IMR-90 (cell line): ENCODE results near the gene TAS2R3. TPM values are rescaled to one million over a fixed set of nuclear protein-coding genes. Genes with fewer than 3 reads are reported as not detected.

ENCODE experiments used
- ATAC-seq: fragments of 200-7000 bp; cut with Tn5 transposase; 2 replicates; pipeline ENCODE4 v1.9.1; 2020; ENCODE audit warnings: low read depth, mild to moderate bottlenecking, moderate library complexity
- BruUV-seq: library from RNA; stranded (reverse); fragments of 400-500 nt; replicated peaks from 2 replicates; lab custom pipeline; 2021; lab: Mats Ljungman, UMichigan
- CTCF ChIA-PET: fragments of 300-600 bp; formaldehyde crosslinking; extraction: SDS; loops from one replicate; lab custom pipeline; 2021; ENCODE audit warnings: antibody characterized with exemption; lab: Yijun Ruan, JAX
- POLR2A ChIA-PET: fragments of 300-600 bp; sonication (Branson Sonifier 250); formaldehyde crosslinking; loops from one replicate; lab custom pipeline; 2022; ENCODE audit warnings: antibody characterized with exemption; ENCODE audit not compliant: unreplicated experiment; lab: Charles Lee
- DNase-seq: peaks from one replicate; pipeline ENCODE4 v3.0.0; 2013
- H2AFZ ChIP-seq: replicated peaks from 2 replicates; pipeline ENCODE3; 2013; ENCODE audit warnings: low read length, mild to moderate bottlenecking; ENCODE audit not compliant: poor library complexity
- H2AK5ac ChIP-seq: 2 replicates; pipeline ENCODE4 v1.6.1; 2013; ENCODE audit warnings: low read depth, low read length, inconsistent platforms
- H2AK9ac ChIP-seq: replicated peaks from 2 replicates; pipeline ENCODE3; 2013; ENCODE audit warnings: mild to moderate bottlenecking, low read depth, low read length, moderate library complexity; ENCODE audit not compliant: poor library complexity
- H2BK120ac ChIP-seq: 2 replicates; pipeline ENCODE4 v1.6.1; 2013; ENCODE audit warnings: low read depth, low read length, inconsistent platforms
- H2BK15ac ChIP-seq: 3 replicates; pipeline ENCODE4 v1.6.1; 2013; ENCODE audit warnings: low read depth, low read length, inconsistent platforms
- H2BK20ac ChIP-seq: 2 replicates; pipeline ENCODE4 v1.6.1; 2013; ENCODE audit warnings: low read depth, mild to moderate bottlenecking, inconsistent platforms, low read length, moderate library complexity
- H2BK5ac ChIP-seq: 2 replicates; pipeline ENCODE4 v1.6.1; 2013; ENCODE audit warnings: mild to moderate bottlenecking, low read depth, low read length, inconsistent platforms; ENCODE audit not compliant: poor library complexity, severe bottlenecking
- H3K14ac ChIP-seq: replicated peaks from 2 replicates; pipeline ENCODE4 v1.6.1; 2013; ENCODE audit warnings: low read depth, low read length, inconsistent platforms
- H3K18ac ChIP-seq: 2 replicates; pipeline ENCODE4 v1.6.1; 2013; ENCODE audit warnings: low read depth, low read length, control low read depth
- H3K23ac ChIP-seq: 2 replicates; pipeline ENCODE4 v1.6.1; 2013; ENCODE audit warnings: low read depth, low read length, inconsistent platforms
- H3K27ac ChIP-seq: 2 replicates; pipeline ENCODE4 v1.5.1; 2013; ENCODE audit warnings: mild to moderate bottlenecking, control low read depth, low read length; ENCODE audit not compliant: insufficient read depth
- H3K27me3 ChIP-seq: 2 replicates; pipeline ENCODE4 v1.6.1; 2013; ENCODE audit warnings: low read length; ENCODE audit not compliant: control insufficient read depth, insufficient read depth
- H3K36me3 ChIP-seq: 2 replicates; pipeline ENCODE4 v1.6.1; 2013; ENCODE audit warnings: low read length, mixed read lengths; ENCODE audit not compliant: control insufficient read depth, insufficient read depth
- H3K4ac ChIP-seq: 2 replicates; pipeline ENCODE4 v1.6.1; 2013; ENCODE audit warnings: low read depth, low read length, inconsistent platforms
- H3K4me1 ChIP-seq: 2 replicates; pipeline ENCODE4 v1.6.1; 2013; ENCODE audit warnings: low read length, mixed read lengths; ENCODE audit not compliant: control insufficient read depth, insufficient read depth
- H3K4me2 ChIP-seq: 2 replicates; pipeline ENCODE4 v1.6.1; 2013; ENCODE audit warnings: low read depth, mild to moderate bottlenecking, control low read depth, low read length, moderate library complexity
- H3K4me3 ChIP-seq: 2 replicates; pipeline ENCODE4 v1.5.1; 2013; ENCODE audit warnings: low read depth, mild to moderate bottlenecking, control low read depth, low read length, moderate library complexity; ENCODE audit not compliant: insufficient read depth
- H3K56ac ChIP-seq: 2 replicates; pipeline ENCODE4 v1.6.1; 2013; ENCODE audit warnings: low read length, inconsistent platforms; ENCODE audit not compliant: insufficient read depth; ENCODE audit errors: extremely low read depth
- H3K79me1 ChIP-seq, 2 experiments: 2 replicates each; pipeline ENCODE4 v1.6.1; 2013; ENCODE audit warnings: low read length in 2 of 2, inconsistent platforms in 1 of 2, low read depth in 1 of 2
- H3K9ac ChIP-seq: 2 replicates; pipeline ENCODE4 v1.6.1; 2013; ENCODE audit warnings: low read depth, low read length, control low read depth
- H3K9me1 ChIP-seq: 2 replicates; pipeline ENCODE4 v1.6.1; 2013; ENCODE audit warnings: low read length, inconsistent platforms; ENCODE audit not compliant: insufficient read depth
- H3K9me3 ChIP-seq: 2 replicates; pipeline ENCODE4 v1.6.1; 2013; ENCODE audit warnings: low read length; ENCODE audit not compliant: control insufficient read depth, insufficient read depth
- H4K20me1 ChIP-seq: 2 replicates; pipeline ENCODE4 v1.6.1; 2013; ENCODE audit warnings: low read length, inconsistent platforms; ENCODE audit not compliant: insufficient read depth
- H4K5ac ChIP-seq: 2 replicates; pipeline ENCODE4 v1.6.1; 2013; ENCODE audit warnings: mild to moderate bottlenecking, low read depth, low read length, control low read depth
- H4K8ac ChIP-seq, 2 experiments: 2 replicates each; pipeline ENCODE4 v1.6.1; 2013; ENCODE audit warnings: low read depth in 2 of 2, low read length in 2 of 2, control low read depth in 1 of 2, inconsistent platforms in 1 of 2
- H4K91ac ChIP-seq: 2 replicates; pipeline ENCODE4 v1.6.1; 2013; ENCODE audit warnings: low read depth, low read length, inconsistent platforms; ENCODE audit not compliant: insufficient read depth
- BHLHE40 ChIP-seq: fragments of 150-350 bp; IDR thresholded peaks from 2 replicates; pipeline ENCODE4 v1.6.1; 2016; ENCODE audit warnings: mild to moderate bottlenecking, low read depth, low read length
- CEBPB ChIP-seq: IDR thresholded peaks from 2 replicates; pipeline ENCODE4 v1.6.1; 2012; ENCODE audit warnings: low read depth, low read length, improper control_type of control experiment
- CHD1 ChIP-seq: IDR thresholded peaks from 2 replicates; pipeline ENCODE4 v1.6.1; 2012; ENCODE audit warnings: low read depth, low read length, improper control_type of control experiment
- FOS ChIP-seq: fragments of 150-350 bp; IDR thresholded peaks from 2 replicates; pipeline ENCODE4 v1.6.1; 2016; ENCODE audit warnings: low read depth, low read length
- MAFK ChIP-seq: IDR thresholded peaks from 2 replicates; pipeline ENCODE4 v1.6.1; 2012; ENCODE audit warnings: low read depth, low read length, improper control_type of control experiment
- MAZ ChIP-seq: IDR thresholded peaks from 2 replicates; pipeline ENCODE4 v1.6.1; 2012; ENCODE audit warnings: low read depth, mild to moderate bottlenecking, low read length, improper control_type of control experiment, moderate library complexity, borderline replicate concordance
- MXI1 ChIP-seq: IDR thresholded peaks from 2 replicates; pipeline ENCODE4 v1.6.1; 2012; ENCODE audit warnings: low read depth, mild to moderate bottlenecking, low read length, moderate library complexity, borderline replicate concordance
- NFE2L2 ChIP-seq: fragments of 150-350 bp; IDR thresholded peaks from 2 replicates; pipeline ENCODE4 v1.6.1; 2016; ENCODE audit warnings: low read depth, mild to moderate bottlenecking, low read length
- POLR2A ChIP-seq: IDR thresholded peaks from 2 replicates; pipeline ENCODE4 v1.6.1; 2012; ENCODE audit warnings: mild to moderate bottlenecking, low read depth, low read length
- RAD21 ChIP-seq: IDR thresholded peaks from 2 replicates; pipeline ENCODE4 v1.6.1; 2012; ENCODE audit warnings: low read length, improper control_type of control experiment
- RCOR1 ChIP-seq: IDR thresholded peaks from 2 replicates; pipeline ENCODE4 v1.6.1; 2012; ENCODE audit warnings: mild to moderate bottlenecking, low read length, improper control_type of control experiment; ENCODE audit not compliant: insufficient replicate concordance
- SMC3 ChIP-seq: fragments of 150-350 bp; IDR thresholded peaks from 2 replicates; pipeline ENCODE4 v1.6.1; 2016; ENCODE audit warnings: low read depth, mild to moderate bottlenecking, antibody characterized with exemption, low read length, moderate library complexity
- WGBS, 2 experiments: methylation state at CpG; one replicate each; pipeline versions ENCODE4 v1.1.5 to v1.1.7; 2013; ENCODE audit warnings: missing lambda C conversion rate in 2 of 2; ENCODE audit not compliant: insufficient read length in 1 of 2; ENCODE audit errors: extremely low coverage in 2 of 2; 5-methylcytosine and 5-hydroxymethylcytosine counted together
- dilution Hi-C: fragments of 300-500 bp; cut with HindIII; formaldehyde crosslinking; loops from one replicate; pipeline ENCODE4 v1.14.3; 2018; ENCODE audit warnings: low sequenced_read_pairs; ENCODE audit not compliant: unreplicated experiment
- in situ Hi-C: fragments of 300-500 bp; cut with MboI; formaldehyde crosslinking; loops from 3 replicates; pipeline ENCODE4 v1.14.3; 2019; ENCODE audit warnings: low sequenced_read_pairs, inconsistent platforms, mixed read lengths
- intact Hi-C: fragments of 100-400 bp; cut with micrococcal nuclease; formaldehyde crosslinking; loops from 2 replicates; pipeline ENCODE4 v1.10.0; 2022
- polyA plus RNA-seq, 3 experiments: library from polyadenylated mRNA; depleted of rRNA; stranded (reverse); fragments of >200 nt; gene quantifications; 2 replicates each; pipeline ENCODE4 v1.2.3, GENCODE V29; 2012; ENCODE audit warnings: low replicate concordance in 1 of 3
- total RNA-seq: library from RNA; depleted of rRNA; stranded (reverse); fragments of >200 nt; gene quantifications from 2 replicates; pipeline ENCODE4 v1.2.3, GENCODE V29; 2012
- TF ChIP-seq, protein P1 (sequence below): conservative IDR thresholded peaks from 2 replicates; pipeline ENCODE4 v1.5.1; 2012; ENCODE audit warnings: mild to moderate bottlenecking, low read depth, low read length, improper control_type of control experiment
- TF ChIP-seq, protein P2 (sequence below): fragments of 150-350 bp; IDR thresholded peaks from 2 replicates; pipeline ENCODE4 v1.6.1; 2017; ENCODE audit warnings: mild to moderate bottlenecking, antibody characterized with exemption, low read length, low read depth
- TF ChIP-seq, protein P3 (sequence below): fragments of 150-350 bp; IDR thresholded peaks from 2 replicates; pipeline ENCODE4 v1.6.1; 2016; ENCODE audit warnings: low read depth, mild to moderate bottlenecking, low read length, moderate library complexity, borderline replicate concordance

The TAS2R3 gene
- total and polyA plus RNA-seq, 2 of the 4 experiments (the other 2 are of a cell fraction) = 0.72 TPM; not detected in 1

DNA sequence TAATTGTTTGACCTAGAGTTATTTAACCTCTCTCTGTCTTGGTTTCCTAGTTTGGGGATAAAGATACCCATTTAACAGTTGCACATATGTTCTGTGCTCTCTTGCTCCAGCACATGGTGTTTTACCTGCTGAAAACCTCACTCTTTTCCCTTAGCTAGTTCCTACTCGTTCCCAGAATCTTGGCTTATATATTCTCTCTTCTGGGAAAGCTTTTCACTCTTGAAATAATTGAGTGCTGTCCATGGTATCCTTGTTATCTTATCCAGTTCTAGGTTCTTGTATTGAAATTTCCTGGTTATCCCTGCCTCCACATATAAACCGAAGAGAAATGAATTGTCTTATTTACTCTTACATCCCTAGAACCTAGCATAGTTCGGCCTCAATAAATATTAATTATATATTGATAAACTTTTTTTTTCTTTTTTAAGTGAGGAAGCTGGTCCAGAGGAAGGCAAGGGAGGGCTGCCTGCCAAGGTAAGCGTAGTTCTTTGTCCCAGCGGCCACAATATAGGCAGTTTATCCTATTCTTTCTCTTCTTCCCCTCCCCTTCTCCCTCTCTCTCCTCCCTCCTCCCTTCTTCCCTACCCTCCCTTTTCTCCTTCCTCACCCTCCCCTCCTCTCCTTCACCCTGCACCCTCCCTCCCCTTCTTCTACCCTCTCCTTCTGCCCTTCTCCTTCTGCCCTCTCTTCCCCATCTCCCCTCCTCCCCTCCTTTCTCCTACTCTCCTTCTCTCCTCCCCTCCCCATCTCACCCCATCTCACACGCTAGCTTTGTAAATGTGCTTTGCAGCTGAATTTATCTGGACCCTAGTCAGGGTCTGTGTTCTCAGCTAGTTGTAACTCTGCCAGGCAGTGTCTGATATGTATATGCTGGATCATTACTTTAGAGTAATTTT is 47.9 kb upstream of the TAS2R3 start:
- H2AK5ac ChIP-seq = no peak overlapping the region
- H3K4ac ChIP-seq = no peak overlapping the region
- no peak overlapping the region for H2BK120ac ChIP-seq
- no peak overlapping the region for H3K9ac ChIP-seq
- H3K23ac ChIP-seq = no peak overlapping the region
- H2AK9ac ChIP-seq = no peak overlapping the region
- no peak overlapping the region for H4K91ac ChIP-seq
- H3K4me2 ChIP-seq = no peak overlapping the region
- no peak for DNase-seq
- H4K8ac ChIP-seq = no peak overlapping the region
- intact Hi-C loops (no loop called here), in situ Hi-C loops (no loop called here), dilution Hi-C loops (no loop called here)
- no peak overlapping the region for H2BK15ac ChIP-seq
- H4K20me1 ChIP-seq = no peaks in the 10 kb centered on the region
- H3K9me3 ChIP-seq = no peaks in the 10 kb centered on the region
- H3K18ac ChIP-seq = no peak overlapping the region
- no peak overlapping the region for H4K5ac ChIP-seq
- H3K4me1 ChIP-seq = no peaks in the 10 kb centered on the region
- no peak overlapping the region for H3K14ac ChIP-seq
- H3K56ac ChIP-seq = no peak overlapping the region
- H2AFZ ChIP-seq = no peak overlapping the region
- no TSS peak for BruUV-seq
- no peak overlapping the region for H3K4me3 ChIP-seq
- no peak overlapping the region for H3K27ac ChIP-seq
- no peak overlapping the region for H2BK20ac ChIP-seq
- ChIA-PET CTCF (no interaction called here), POLR2A (no interaction called here)
- no peaks in the 10 kb centered on the region for H3K36me3 ChIP-seq
- H3K79me1 ChIP-seq = no peaks in the 10 kb centered on the region
- ATAC-seq = no peak
- H2BK5ac ChIP-seq = no peak overlapping the region
- H3K27me3 ChIP-seq = no peaks in the 10 kb centered on the region
- no peaks in the 10 kb centered on the region for H3K9me1 ChIP-seq
- WGBS, 2 experiments = 40% methylated on average over 1 of the region's 6 CpGs; no CpG with 5 or more reads in 1 of the 2 experiments
- no peak for TF ChIP-seq CHD1
- TF ChIP-seq MXI1 = no peak
- no peak for TF ChIP-seq FOS
- TF ChIP-seq RAD21 = no peak
- TF ChIP-seq NFE2L2 = no peak
- TF ChIP-seq, protein P1, sequence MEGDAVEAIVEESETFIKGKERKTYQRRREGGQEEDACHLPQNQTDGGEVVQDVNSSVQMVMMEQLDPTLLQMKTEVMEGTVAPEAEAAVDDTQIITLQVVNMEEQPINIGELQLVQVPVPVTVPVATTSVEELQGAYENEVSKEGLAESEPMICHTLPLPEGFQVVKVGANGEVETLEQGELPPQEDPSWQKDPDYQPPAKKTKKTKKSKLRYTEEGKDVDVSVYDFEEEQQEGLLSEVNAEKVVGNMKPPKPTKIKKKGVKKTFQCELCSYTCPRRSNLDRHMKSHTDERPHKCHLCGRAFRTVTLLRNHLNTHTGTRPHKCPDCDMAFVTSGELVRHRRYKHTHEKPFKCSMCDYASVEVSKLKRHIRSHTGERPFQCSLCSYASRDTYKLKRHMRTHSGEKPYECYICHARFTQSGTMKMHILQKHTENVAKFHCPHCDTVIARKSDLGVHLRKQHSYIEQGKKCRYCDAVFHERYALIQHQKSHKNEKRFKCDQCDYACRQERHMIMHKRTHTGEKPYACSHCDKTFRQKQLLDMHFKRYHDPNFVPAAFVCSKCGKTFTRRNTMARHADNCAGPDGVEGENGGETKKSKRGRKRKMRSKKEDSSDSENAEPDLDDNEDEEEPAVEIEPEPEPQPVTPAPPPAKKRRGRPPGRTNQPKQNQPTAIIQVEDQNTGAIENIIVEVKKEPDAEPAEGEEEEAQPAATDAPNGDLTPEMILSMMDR = no peak
- TF ChIP-seq MAFK = no peak
- no peak for TF ChIP-seq MAZ
- TF ChIP-seq, protein P2, sequence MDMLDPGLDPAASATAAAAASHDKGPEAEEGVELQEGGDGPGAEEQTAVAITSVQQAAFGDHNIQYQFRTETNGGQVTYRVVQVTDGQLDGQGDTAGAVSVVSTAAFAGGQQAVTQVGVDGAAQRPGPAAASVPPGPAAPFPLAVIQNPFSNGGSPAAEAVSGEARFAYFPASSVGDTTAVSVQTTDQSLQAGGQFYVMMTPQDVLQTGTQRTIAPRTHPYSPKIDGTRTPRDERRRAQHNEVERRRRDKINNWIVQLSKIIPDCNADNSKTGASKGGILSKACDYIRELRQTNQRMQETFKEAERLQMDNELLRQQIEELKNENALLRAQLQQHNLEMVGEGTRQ = no peak
- no peak for TF ChIP-seq POLR2A
- TF ChIP-seq CEBPB = no peak
- no peak for TF ChIP-seq RCOR1
- TF ChIP-seq BHLHE40 = no peak
- TF ChIP-seq SMC3 = no peak
- TF ChIP-seq, protein P3, sequence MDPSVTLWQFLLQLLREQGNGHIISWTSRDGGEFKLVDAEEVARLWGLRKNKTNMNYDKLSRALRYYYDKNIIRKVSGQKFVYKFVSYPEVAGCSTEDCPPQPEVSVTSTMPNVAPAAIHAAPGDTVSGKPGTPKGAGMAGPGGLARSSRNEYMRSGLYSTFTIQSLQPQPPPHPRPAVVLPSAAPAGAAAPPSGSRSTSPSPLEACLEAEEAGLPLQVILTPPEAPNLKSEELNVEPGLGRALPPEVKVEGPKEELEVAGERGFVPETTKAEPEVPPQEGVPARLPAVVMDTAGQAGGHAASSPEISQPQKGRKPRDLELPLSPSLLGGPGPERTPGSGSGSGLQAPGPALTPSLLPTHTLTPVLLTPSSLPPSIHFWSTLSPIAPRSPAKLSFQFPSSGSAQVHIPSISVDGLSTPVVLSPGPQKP = no peak
